Heart left ventricle (tissue), 13 donors: Measurements from ENCODE around the gene PTGR3.

Experiments
- CTCF ChIP-seq, 12 donors: fragments of 200-600 bp; sonication (generic) in 4 of 12; IDR thresholded peaks; one replicate each; pipeline versions ENCODE4 v1.5.0 to v1.8.0; 2018 to 2022; ENCODE audit warnings: antibody characterized with exemption in 12 of 12, mild to moderate bottlenecking in 5 of 12
- POLR2A ChIP-seq, 2 donors: fragments of 450-650 bp; IDR thresholded peaks; one replicate each; pipeline ENCODE4 v1.6.1; 2017; ENCODE audit warnings: antibody characterized with exemption in 2 of 2, mild to moderate bottlenecking in 2 of 2, moderate library complexity in 2 of 2
- donor health status: ischemic (EF 13 %, LVEDD 7.1; RV severe dilation, severe dysfunction).
- donor health status: DM: no; HTN: yes; CAD: no.
- donor health status: DM: no; HTN: no; CAD: no.
- donor health status: ischemic (EF 25% LVEDD 6.9; RV normal size, moderate dysfunction).
- donor health status: ischemic (EF 25% LVEDD 5.7; RV mildly dilated, moderate dysfunction).
- donor health status: ischemic (EF 35%, LVEDD 5.7; RV mildly dilated, moderate dysfunction).
- donor health status: nonischemic (EF 11% LVEDD 7.7; RV severe dilation, severe dysfunction).
- donor health status: DM: yes; HTN: yes; CAD: no.
- donor health status: PGD.
- donor health status: ischemic (EF 29% LVEDD 5.4; RV normal size, mild dysfunction).
- donor health status: nonischemic (EF 23%, LVEDD 6.1; RV moderate dilation, normal function).

GRCh38 chr18:75244351-75245313 is 35.7 kb upstream of the PTGR3 start:
- TF ChIP-seq CTCF (IDR thresholded peaks at IDR 0.05) (peak in 10 of 12 donors; percentile 16 to 48 (median 30)), POLR2A (IDR thresholded peaks at IDR 0.05) (no peak)
